Upper lobe of left lung (tissue), 6 donors: ENCODE results near the gene HPS1. TPM values are rescaled to one million over a fixed set of nuclear protein-coding genes. Genes with fewer than 3 reads are reported as not detected.

Source experiments
- ATAC-seq, 2 donors: fragments of 200-7000 bp; cut with Tn5 transposase; one replicate each; pipeline ENCODE4 v1.9.1; 2022; ENCODE audit warnings: mild to moderate bottlenecking in 2 of 2, moderate library complexity in 2 of 2; ENCODE audit not compliant: low FRiP score in 2 of 2
- DNase-seq, 2 donors: peaks; one replicate each; pipeline ENCODE4 v3.0.0-alpha.2; 2019 to 2020
- H3K27ac ChIP-seq, 4 donors: fragments of 200-600 bp; sonication (generic); one replicate each; pipeline ENCODE4 v1.5.1; 2016 to 2019
- H3K27me3 ChIP-seq, 4 donors: fragments of 200-600 bp; sonication (generic); one replicate each; pipeline ENCODE4 v1.5.1; 2017 to 2019
- H3K36me3 ChIP-seq, 4 donors: fragments of 200-600 bp; sonication (generic); one replicate each; pipeline ENCODE4 v1.5.1; 2016 to 2019
- H3K4me1 ChIP-seq, 4 donors: fragments of 200-600 bp; sonication (generic); one replicate each; pipeline ENCODE4 v1.5.1; 2018 to 2019
- H3K4me3 ChIP-seq, 4 donors: fragments of 200-600 bp; sonication (generic); one replicate each; pipeline ENCODE4 v1.5.1; 2017 to 2019; ENCODE audit warnings: mild to moderate bottlenecking in 2 of 4, moderate library complexity in 1 of 4
- H3K9me3 ChIP-seq, 4 donors: fragments of 200-600 bp; sonication (generic); one replicate each; pipeline ENCODE4 v1.5.1; 2018 to 2019
- CTCF ChIP-seq, 6 experiments: fragments of 450-650 bp in 4 of 6; fragments of 200-600 bp in 2 of 6; sonication (generic) in 2 of 6; IDR thresholded peaks; one replicate each; pipeline ENCODE4 v1.5.1; 2016 to 2019; ENCODE audit warnings: antibody characterized with exemption in 6 of 6
- EP300 ChIP-seq, 4 donors: sonication (generic); formaldehyde crosslinking; IDR thresholded peaks; one replicate each; pipeline ENCODE4 v1.5.1; 2017; ENCODE audit warnings: antibody characterized with exemption in 4 of 4, control low read depth in 2 of 4
- POLR2A ChIP-seq, 4 donors: fragments of 450-650 bp; IDR thresholded peaks; one replicate each; pipeline ENCODE4 v1.5.1; 2016 to 2017; ENCODE audit warnings: antibody characterized with exemption in 4 of 4, mild to moderate bottlenecking in 2 of 4
- POLR2AphosphoS5 ChIP-seq, 2 donors: sonication (generic); formaldehyde crosslinking; IDR thresholded peaks; one replicate each; pipeline ENCODE4 v1.5.1; 2017; ENCODE audit warnings: antibody characterized with exemption in 2 of 2
- WGBS, 2 donors: methylation state at CpG; one replicate each; pipeline ENCODE4 v1.1.5; 2017 to 2018; 5-methylcytosine and 5-hydroxymethylcytosine counted together
- total RNA-seq, 6 donors: library from RNA; depleted of rRNA in 4 of 6; stranded (reverse); fragments of >200 nt in 4 of 6; gene quantifications; one replicate each; pipeline versions ENCODE4 v1.1.0 to v1.2.1, GENCODE V29; 2016 to 2021
- donor health status: DM: no; HTN: no; CAD: no; lungs with moderate emphysema.
- donor health status: DM: no; HTN: yes; CAD: no; lungs with severe emphysema.

Gene HPS1
- total RNA-seq, 6 donors from 2014 or later: 45.8 to 103 (median 87.0) TPM

GRCh38 chr10:98396096-98397063, 50.4 kb downstream of the HPS1 start:
- WGBS, 2 donors: 92 to 94% methylated on average over 5 to 6 of the region's 6 CpGs
- no peak overlapping the region for H3K4me3 ChIP-seq
- no peaks in the 10 kb centered on the region for H3K27me3 ChIP-seq
- DNase-seq: no peak
- ATAC-seq: no peak
- no peak overlapping the region for H3K27ac ChIP-seq
- H3K9me3 ChIP-seq: no peaks in the 10 kb centered on the region
- H3K4me1 ChIP-seq: peaks cover 0 to 4% (median under 1%) of the 10 kb centered on the region in 4 donors
- TF ChIP-seq CTCF (IDR thresholded peaks at IDR 0.05): no peak
- no peak for TF ChIP-seq POLR2A (IDR thresholded peaks at IDR 0.05)
- TF ChIP-seq EP300 (IDR thresholded peaks at IDR 0.05): no peak
- H3K36me3 ChIP-seq: peaks cover 0 to 40% (median 11%) of the 10 kb centered on the region in 4 donors

GRCh38 chr10:98394851-98395440, 51.8 kb downstream of the HPS1 start:
- Histone ChIP-seq H3K27me3 (no peaks in the 10 kb centered on the region), H3K36me3 (peaks cover 0 to 37% (median 11%) of the 10 kb centered on the region in 4 donors), H3K4me3 (no peak overlapping the region), H3K27ac (no peak overlapping the region), H3K4me1 (peaks cover 0 to 8% (median 3%) of the 10 kb centered on the region in 4 donors), H3K9me3 (no peaks in the 10 kb centered on the region)
- TF ChIP-seq POLR2A (IDR thresholded peaks at IDR 0.05) (no peak), POLR2AphosphoS5 (IDR thresholded peaks at IDR 0.05) (no peak), CTCF (IDR thresholded peaks at IDR 0.05) (no peak), EP300 (IDR thresholded peaks at IDR 0.05) (no peak)
- DNase-seq: no peak
- 72 to 80% methylated on average over 8 of the region's 8 CpGs for WGBS, 2 donors
- ATAC-seq: no peak

DNA sequence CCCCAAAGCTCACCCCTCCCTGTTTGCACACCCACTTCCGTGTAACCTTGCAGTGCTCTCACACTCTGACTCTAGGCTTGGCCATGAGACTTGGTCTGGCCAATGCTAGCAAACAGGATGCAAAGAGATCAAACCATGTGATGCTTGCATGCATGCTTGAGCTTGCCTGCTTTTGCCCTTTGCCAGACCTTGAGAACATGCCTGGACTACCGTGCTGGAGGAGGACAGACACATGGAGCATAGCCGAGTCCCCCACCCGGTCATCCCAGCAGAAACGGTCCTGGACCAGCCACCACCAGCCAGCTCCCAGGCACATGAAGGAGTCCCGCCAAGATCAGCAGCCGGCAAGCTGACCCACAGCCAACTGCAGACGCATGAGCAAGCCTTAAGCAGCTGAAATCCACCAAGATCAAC, 55.1 kb downstream of the HPS1 start:
- Histone ChIP-seq H3K4me1 (peaks cover 0 to 8% (median 3%) of the 10 kb centered on the region in 4 donors), H3K36me3 (peaks cover 0 to 24% (median 8%) of the 10 kb centered on the region in 4 donors), H3K9me3 (no peaks in the 10 kb centered on the region), H3K27me3 (no peaks in the 10 kb centered on the region), H3K27ac (no peak overlapping the region), H3K4me3 (no peak overlapping the region)
- 77 to 84% methylated on average over 4 to 5 of the region's 8 CpGs for WGBS, 2 donors
- ATAC-seq (peak in 1 of 2 donors; percentile 32), DNase-seq (peak in 1 of 2 donors; percentile 81)
- TF ChIP-seq POLR2A (IDR thresholded peaks at IDR 0.05) (no peak), POLR2AphosphoS5 (IDR thresholded peaks at IDR 0.05) (no peak), CTCF (IDR thresholded peaks at IDR 0.05) (no peak), EP300 (IDR thresholded peaks at IDR 0.05) (no peak)

GRCh38 chr10:98391065-98391464, 55.7 kb downstream of the HPS1 start:
- ATAC-seq: peak in 1 of 2 donors; percentile 22
- H3K9me3 ChIP-seq: no peaks in the 10 kb centered on the region

More at GRCh38 chr10:98391065-98391464, 55.7 kb downstream of the HPS1 start:
- WGBS, 2 donors: 48 to 76% methylated on average over 7 of the region's 7 CpGs
- H3K36me3 ChIP-seq: peaks cover 0 to 18% (median 5%) of the 10 kb centered on the region in 4 donors
- DNase-seq: no peak
- no peaks in the 10 kb centered on the region for H3K27me3 ChIP-seq
- no peak overlapping the region for H3K4me3 ChIP-seq
- H3K27ac ChIP-seq: no peak overlapping the region
- H3K4me1 ChIP-seq: peaks cover 0 to 8% (median 3%) of the 10 kb centered on the region in 4 donors
- TF ChIP-seq POLR2A (IDR thresholded peaks at IDR 0.05) (no peak), EP300 (IDR thresholded peaks at IDR 0.05) (no peak), CTCF (IDR thresholded peaks at IDR 0.05) (no peak)
